Ovary (tissue), 10 donors: Measurements from ENCODE around the gene RAB3GAP1. TPM values are rescaled to one million over a fixed set of nuclear protein-coding genes. Genes with fewer than 3 reads are reported as not detected.

Experiments used
- DNase-seq, 5 donors: peaks; one replicate each; pipeline ENCODE4 v3.0.0-alpha.2; 2019 to 2020
- H3K27ac ChIP-seq, 2 donors: fragments of 200-600 bp; one replicate each; pipeline versions ENCODE4 v1.5.1 to v1.8.0; 2019 to 2022
- H3K27me3 ChIP-seq: fragments of 200-600 bp; one replicate; pipeline ENCODE4 v1.8.0; 2022
- H3K36me3 ChIP-seq: fragments of 200-600 bp; sonication (generic); one replicate; pipeline ENCODE4 v1.5.1; 2019
- H3K4me1 ChIP-seq: one replicate; pipeline ENCODE4 v1.8.1; 2013; ENCODE audit warnings: mild to moderate bottlenecking, moderate library complexity; ENCODE audit not compliant: insufficient read depth
- H3K4me3 ChIP-seq: fragments of 200-600 bp; sonication (generic); one replicate; pipeline ENCODE4 v1.5.1; 2017
- H3K9me3 ChIP-seq, 2 donors: fragments of 200-600 bp in 1 of 2; sonication (generic) in 1 of 2; one replicate each; pipeline versions ENCODE4 v1.5.1 to v1.8.1; 2013 to 2019; ENCODE audit warnings: mild to moderate bottlenecking in 1 of 2, moderate library complexity in 1 of 2
- CTCF ChIP-seq, 3 donors: fragments of 450-650 bp in 2 of 3; fragments of 200-600 bp in 1 of 3; IDR thresholded peaks; one replicate each; pipeline versions ENCODE4 v1.5.1 to v1.8.0; 2016 to 2022; ENCODE audit warnings: antibody characterized with exemption in 3 of 3, mild to moderate bottlenecking in 1 of 3
- EP300 ChIP-seq: sonication (generic); formaldehyde crosslinking; IDR thresholded peaks from one replicate; pipeline ENCODE4 v1.6.1; 2017; ENCODE audit warnings: antibody characterized with exemption
- POLR2A ChIP-seq: fragments of 450-650 bp; IDR thresholded peaks from one replicate; pipeline ENCODE4 v1.6.1; 2017; ENCODE audit warnings: antibody characterized with exemption, mild to moderate bottlenecking, moderate library complexity
- WGBS, 3 donors: extraction: QIAGEN DNeasy Blood & Tissue Kit in 1 of 3; methylation state at CpG; one replicate each; pipeline versions ENCODE4 v1.1.5 to v1.1.7; 2013 to 2017; 5-methylcytosine and 5-hydroxymethylcytosine counted together
- intact Hi-C, 4 donors: fragments of 100-400 bp; cut with DNase I; formaldehyde crosslinking; loops; one replicate each; pipeline versions ENCODE4 v1.11.0 to v1.15.1; 2022 to 2023
- long read RNA-seq, 3 donors: library from polyadenylated mRNA in 2 of 3; unstranded in 2 of 3; transcript quantifications; one replicate each; pipeline ENCODE4 v2.0.0 and lab custom pipeline, GENCODE V29; 2021 to 2026
- polyA plus RNA-seq, 2 donors: library from polyadenylated mRNA; stranded (reverse); fragments of 200-250 nt in 1 of 2; fragments of 350-450 nt in 1 of 2; fragmentation: Illumina TruSeq in 1 of 2; extraction: RNeasy Lipid Tissue Mini Kit (QIAGEN cat#74804) in 1 of 2; gene quantifications; one replicate each; pipeline ENCODE4 v1.2.3, GENCODE V29; 2013 to 2014
- total RNA-seq, 7 donors: library from RNA; depleted of rRNA in 2 of 7; stranded (reverse); fragments of >200 nt in 2 of 7; fragmentation: NEBNext Ultra II Directional in 3 of 7; extraction: Animal tissue kit (Norgen Biotek cat#: 25700) in 3 of 7; gene quantifications; one replicate each; pipeline versions ENCODE4 v1.1.0 to v1.2.4, GENCODE V29; 2016 to 2023
- donor health status: DM: no; HTN: no; CAD: no; lungs with moderate emphysema.
- donor health status: DM: no; HTN: no; CAD: no.
- donor health status: Bipolar disorder and iron deficiency.
- donor health status: DM: yes; HTN: yes; CAD: no.
- donor health status: DM: no; HTN: no; CAD: no.
- donor health status: DM: yes; HTN: yes; CAD: no.

Gene RAB3GAP1
- total RNA-seq = 10 to 100 TPM; 36.6 to 47.2 (median 44.3) TPM
- 10 to 100 TPM; 29.3 to 51.3 TPM for polyA plus RNA-seq
- long read RNA-seq, donor 1, full-length matches to known transcripts = 2 of 73 reads
- long read RNA-seq, donor 1, partial matches to known transcripts = 65 of 73 reads
- long read RNA-seq, donor 1, other reads (novel, unspliced or antisense) = 6 of 73 reads
- long read RNA-seq, donor 2, full-length matches to known transcripts = 17 of 58 reads
- long read RNA-seq, donor 2, partial matches to known transcripts = 41 of 58 reads
- long read RNA-seq, donor 2, other reads (novel, unspliced or antisense) = 0 of 58 reads
- long read RNA-seq, donor 3, full-length matches to known transcripts = 15 of 44 reads
- long read RNA-seq, donor 3, partial matches to known transcripts = 5 of 44 reads
- long read RNA-seq, donor 3, other reads (novel, unspliced or antisense) = 24 of 44 reads

GRCh38 chr2:135052042-135052876 lies at the start of gene RAB3GAP1:
RAB3GAP1 (plus strand) TSS chr2:135052292; CDS start chr2:135052308, 16 bp downstream.
- 0 to 1% (median 0%) methylated on average over 45 of the region's 45 CpGs for WGBS, 3 donors

GRCh38 chr2:135002836-135003235 lies 49.3 kb upstream of the RAB3GAP1 start:
- Histone ChIP-seq H3K4me1 (peaks cover 2% of the 10 kb centered on the region), H3K36me3 (no peaks in the 10 kb centered on the region), H3K4me3 (no peak overlapping the region), H3K27ac (no peak overlapping the region), H3K27me3 (no peaks in the 10 kb centered on the region), H3K9me3 (no peaks in the 10 kb centered on the region)
- 82 to 87% (median 84%) methylated on average over 4 of the region's 4 CpGs for WGBS, 3 donors
- intact Hi-C loops = loop anchor here in 3 of 4 donors (5.0 to 10.0 kb wide), 2 partner anchors 709 to 712 kb away; no protein-coding TSS in a partner anchor
- no peak for TF ChIP-seq CTCF (IDR thresholded peaks at IDR 0.05)
- TF ChIP-seq POLR2A = no peak
- no peak for TF ChIP-seq EP300
- DNase-seq = no peak

More at GRCh38 chr2:135052042-135052876, at the start of gene RAB3GAP1:
- peak within 1 kb of the TSS; percentile 66 for H3K4me3 ChIP-seq
- H3K27me3 ChIP-seq = no peaks in the 10 kb centered on the region
- intact Hi-C loops = no loop called here
- peak; percentile 61 to 78 (median 67) for DNase-seq
- H3K4me1 ChIP-seq = peaks cover 2% of the 10 kb centered on the region
- H3K27ac ChIP-seq = peak within 1 kb of the TSS; percentile 81 to 92
- H3K9me3 ChIP-seq = no peaks in the 10 kb centered on the region
- H3K36me3 ChIP-seq = no peaks in the 10 kb centered on the region
- TF ChIP-seq EP300 (no peak), CTCF (IDR thresholded peaks at IDR 0.05) (no peak), POLR2A (peak; percentile 46)

GRCh38 chr2:135004005-135004746 lies 47.9 kb upstream of the RAB3GAP1 start:
- TF ChIP-seq CTCF (IDR thresholded peaks at IDR 0.05) (peak; percentile 41 to 79 (median 54)), POLR2A (no peak), EP300 (no peak)
- no peaks in the 10 kb centered on the region for H3K36me3 ChIP-seq

GRCh38 chr2:135005753-135006152 lies 46.3 kb upstream of the RAB3GAP1 start:
- H3K4me1 ChIP-seq = peaks cover 2% of the 10 kb centered on the region
- no peak for DNase-seq
- no peaks in the 10 kb centered on the region for H3K36me3 ChIP-seq
- no peak overlapping the region for H3K27ac ChIP-seq
- intact Hi-C loops = loop anchor here in 1 of 4 donors (10.0 kb wide), 1 partner anchor 709 kb away; no protein-coding TSS in a partner anchor
- H3K9me3 ChIP-seq = no peaks in the 10 kb centered on the region
- 57 to 60% (median 57%) methylated on average over 3 of the region's 3 CpGs for WGBS, 3 donors
- H3K27me3 ChIP-seq = no peaks in the 10 kb centered on the region
- H3K4me3 ChIP-seq = no peak overlapping the region
- TF ChIP-seq EP300 = no peak
- no peak for TF ChIP-seq CTCF (IDR thresholded peaks at IDR 0.05)
- TF ChIP-seq POLR2A = no peak

More at GRCh38 chr2:135004005-135004746, 47.9 kb upstream of the RAB3GAP1 start:
- Histone ChIP-seq H3K27me3 (no peaks in the 10 kb centered on the region), H3K4me3 (no peak overlapping the region), H3K4me1 (peaks cover 2% of the 10 kb centered on the region), H3K27ac (no peak overlapping the region), H3K9me3 (no peaks in the 10 kb centered on the region)
- WGBS, 3 donors = 6 to 9% (median 8%) methylated on average over 17 of the region's 17 CpGs
- DNase-seq = peak; percentile 68 to 82 (median 78)
- intact Hi-C loops = loop anchor here in 3 of 4 donors (5.0 to 10.0 kb wide), 2 partner anchors 708 to 711 kb away; no protein-coding TSS in a partner anchor
